IMR-90 (cell line): ENCODE results near the gene TBCD. TPM values are rescaled to one million over a fixed set of nuclear protein-coding genes. Genes with fewer than 3 reads are reported as not detected.

Experiments
- ATAC-seq: fragments of 200-7000 bp; cut with Tn5 transposase; 2 replicates; pipeline ENCODE4 v1.9.1; 2020; ENCODE audit warnings: low read depth, mild to moderate bottlenecking, moderate library complexity
- BruUV-seq: library from RNA; stranded (reverse); fragments of 400-500 nt; replicated peaks from 2 replicates; lab custom pipeline; 2021; lab: Mats Ljungman, UMichigan
- CTCF ChIA-PET: fragments of 300-600 bp; formaldehyde crosslinking; extraction: SDS; loops from one replicate; lab custom pipeline; 2021; ENCODE audit warnings: antibody characterized with exemption; lab: Yijun Ruan, JAX
- POLR2A ChIA-PET: fragments of 300-600 bp; sonication (Branson Sonifier 250); formaldehyde crosslinking; loops from one replicate; lab custom pipeline; 2022; ENCODE audit warnings: antibody characterized with exemption; ENCODE audit not compliant: unreplicated experiment; lab: Charles Lee
- DNase-seq: peaks from one replicate; pipeline ENCODE4 v3.0.0; 2013
- H2AFZ ChIP-seq: replicated peaks from 2 replicates; pipeline ENCODE3; 2013; ENCODE audit warnings: low read length, mild to moderate bottlenecking; ENCODE audit not compliant: poor library complexity
- H2AK5ac ChIP-seq: 2 replicates; pipeline ENCODE4 v1.6.1; 2013; ENCODE audit warnings: low read depth, low read length, inconsistent platforms
- H2AK9ac ChIP-seq: replicated peaks from 2 replicates; pipeline ENCODE3; 2013; ENCODE audit warnings: mild to moderate bottlenecking, low read depth, low read length, moderate library complexity; ENCODE audit not compliant: poor library complexity
- H2BK120ac ChIP-seq: 2 replicates; pipeline ENCODE4 v1.6.1; 2013; ENCODE audit warnings: low read depth, low read length, inconsistent platforms
- H2BK15ac ChIP-seq: 3 replicates; pipeline ENCODE4 v1.6.1; 2013; ENCODE audit warnings: low read depth, low read length, inconsistent platforms
- H2BK20ac ChIP-seq: 2 replicates; pipeline ENCODE4 v1.6.1; 2013; ENCODE audit warnings: low read depth, mild to moderate bottlenecking, inconsistent platforms, low read length, moderate library complexity
- H2BK5ac ChIP-seq: 2 replicates; pipeline ENCODE4 v1.6.1; 2013; ENCODE audit warnings: mild to moderate bottlenecking, low read depth, low read length, inconsistent platforms; ENCODE audit not compliant: poor library complexity, severe bottlenecking
- H3K14ac ChIP-seq: replicated peaks from 2 replicates; pipeline ENCODE4 v1.6.1; 2013; ENCODE audit warnings: low read depth, low read length, inconsistent platforms
- H3K18ac ChIP-seq: 2 replicates; pipeline ENCODE4 v1.6.1; 2013; ENCODE audit warnings: low read depth, low read length, control low read depth
- H3K23ac ChIP-seq: 2 replicates; pipeline ENCODE4 v1.6.1; 2013; ENCODE audit warnings: low read depth, low read length, inconsistent platforms
- H3K27ac ChIP-seq: 2 replicates; pipeline ENCODE4 v1.5.1; 2013; ENCODE audit warnings: mild to moderate bottlenecking, control low read depth, low read length; ENCODE audit not compliant: insufficient read depth
- H3K27me3 ChIP-seq: 2 replicates; pipeline ENCODE4 v1.6.1; 2013; ENCODE audit warnings: low read length; ENCODE audit not compliant: control insufficient read depth, insufficient read depth
- H3K36me3 ChIP-seq: 2 replicates; pipeline ENCODE4 v1.6.1; 2013; ENCODE audit warnings: low read length, mixed read lengths; ENCODE audit not compliant: control insufficient read depth, insufficient read depth
- H3K4ac ChIP-seq: 2 replicates; pipeline ENCODE4 v1.6.1; 2013; ENCODE audit warnings: low read depth, low read length, inconsistent platforms
- H3K4me1 ChIP-seq: 2 replicates; pipeline ENCODE4 v1.6.1; 2013; ENCODE audit warnings: low read length, mixed read lengths; ENCODE audit not compliant: control insufficient read depth, insufficient read depth
- H3K4me2 ChIP-seq: 2 replicates; pipeline ENCODE4 v1.6.1; 2013; ENCODE audit warnings: low read depth, mild to moderate bottlenecking, control low read depth, low read length, moderate library complexity
- H3K4me3 ChIP-seq: 2 replicates; pipeline ENCODE4 v1.5.1; 2013; ENCODE audit warnings: low read depth, mild to moderate bottlenecking, control low read depth, low read length, moderate library complexity; ENCODE audit not compliant: insufficient read depth
- H3K56ac ChIP-seq: 2 replicates; pipeline ENCODE4 v1.6.1; 2013; ENCODE audit warnings: low read length, inconsistent platforms; ENCODE audit not compliant: insufficient read depth; ENCODE audit errors: extremely low read depth
- H3K79me1 ChIP-seq, 2 experiments: 2 replicates each; pipeline ENCODE4 v1.6.1; 2013; ENCODE audit warnings: low read length in 2 of 2, inconsistent platforms in 1 of 2, low read depth in 1 of 2
- H3K9ac ChIP-seq: 2 replicates; pipeline ENCODE4 v1.6.1; 2013; ENCODE audit warnings: low read depth, low read length, control low read depth
- H3K9me1 ChIP-seq: 2 replicates; pipeline ENCODE4 v1.6.1; 2013; ENCODE audit warnings: low read length, inconsistent platforms; ENCODE audit not compliant: insufficient read depth
- H3K9me3 ChIP-seq: 2 replicates; pipeline ENCODE4 v1.6.1; 2013; ENCODE audit warnings: low read length; ENCODE audit not compliant: control insufficient read depth, insufficient read depth
- H4K20me1 ChIP-seq: 2 replicates; pipeline ENCODE4 v1.6.1; 2013; ENCODE audit warnings: low read length, inconsistent platforms; ENCODE audit not compliant: insufficient read depth
- H4K5ac ChIP-seq: 2 replicates; pipeline ENCODE4 v1.6.1; 2013; ENCODE audit warnings: mild to moderate bottlenecking, low read depth, low read length, control low read depth
- H4K8ac ChIP-seq, 2 experiments: 2 replicates each; pipeline ENCODE4 v1.6.1; 2013; ENCODE audit warnings: low read depth in 2 of 2, low read length in 2 of 2, control low read depth in 1 of 2, inconsistent platforms in 1 of 2
- H4K91ac ChIP-seq: 2 replicates; pipeline ENCODE4 v1.6.1; 2013; ENCODE audit warnings: low read depth, low read length, inconsistent platforms; ENCODE audit not compliant: insufficient read depth
- BHLHE40 ChIP-seq: fragments of 150-350 bp; IDR thresholded peaks from 2 replicates; pipeline ENCODE4 v1.6.1; 2016; ENCODE audit warnings: mild to moderate bottlenecking, low read depth, low read length
- CEBPB ChIP-seq: IDR thresholded peaks from 2 replicates; pipeline ENCODE4 v1.6.1; 2012; ENCODE audit warnings: low read depth, low read length, improper control_type of control experiment
- CHD1 ChIP-seq: IDR thresholded peaks from 2 replicates; pipeline ENCODE4 v1.6.1; 2012; ENCODE audit warnings: low read depth, low read length, improper control_type of control experiment
- CTCF ChIP-seq: conservative IDR thresholded peaks from 2 replicates; pipeline ENCODE4 v1.5.1; 2012; ENCODE audit warnings: mild to moderate bottlenecking, low read depth, low read length, improper control_type of control experiment
- ELK1 ChIP-seq: fragments of 150-350 bp; IDR thresholded peaks from 2 replicates; pipeline ENCODE4 v1.6.1; 2016; ENCODE audit warnings: low read depth, mild to moderate bottlenecking, low read length, moderate library complexity, borderline replicate concordance
- FOS ChIP-seq: fragments of 150-350 bp; IDR thresholded peaks from 2 replicates; pipeline ENCODE4 v1.6.1; 2016; ENCODE audit warnings: low read depth, low read length
- MAFK ChIP-seq: IDR thresholded peaks from 2 replicates; pipeline ENCODE4 v1.6.1; 2012; ENCODE audit warnings: low read depth, low read length, improper control_type of control experiment
- MAZ ChIP-seq: IDR thresholded peaks from 2 replicates; pipeline ENCODE4 v1.6.1; 2012; ENCODE audit warnings: low read depth, mild to moderate bottlenecking, low read length, improper control_type of control experiment, moderate library complexity, borderline replicate concordance
- MXI1 ChIP-seq: IDR thresholded peaks from 2 replicates; pipeline ENCODE4 v1.6.1; 2012; ENCODE audit warnings: low read depth, mild to moderate bottlenecking, low read length, moderate library complexity, borderline replicate concordance
- NFE2L2 ChIP-seq: fragments of 150-350 bp; IDR thresholded peaks from 2 replicates; pipeline ENCODE4 v1.6.1; 2016; ENCODE audit warnings: low read depth, mild to moderate bottlenecking, low read length
- POLR2A ChIP-seq: IDR thresholded peaks from 2 replicates; pipeline ENCODE4 v1.6.1; 2012; ENCODE audit warnings: mild to moderate bottlenecking, low read depth, low read length
- RCOR1 ChIP-seq: IDR thresholded peaks from 2 replicates; pipeline ENCODE4 v1.6.1; 2012; ENCODE audit warnings: mild to moderate bottlenecking, low read length, improper control_type of control experiment; ENCODE audit not compliant: insufficient replicate concordance
- RFX5 ChIP-seq: IDR thresholded peaks from 2 replicates; pipeline ENCODE4 v1.8.0; 2012; ENCODE audit warnings: low read depth, mild to moderate bottlenecking, low read length, moderate library complexity
- SMC3 ChIP-seq: fragments of 150-350 bp; IDR thresholded peaks from 2 replicates; pipeline ENCODE4 v1.6.1; 2016; ENCODE audit warnings: low read depth, mild to moderate bottlenecking, antibody characterized with exemption, low read length, moderate library complexity
- USF2 ChIP-seq: fragments of 150-350 bp; IDR thresholded peaks from 2 replicates; pipeline ENCODE4 v1.6.1; 2017; ENCODE audit warnings: mild to moderate bottlenecking, antibody characterized with exemption, low read length, low read depth
- WGBS, 2 experiments: methylation state at CpG; one replicate each; pipeline versions ENCODE4 v1.1.5 to v1.1.7; 2013; ENCODE audit warnings: missing lambda C conversion rate in 2 of 2; ENCODE audit not compliant: insufficient read length in 1 of 2; ENCODE audit errors: extremely low coverage in 2 of 2; 5-methylcytosine and 5-hydroxymethylcytosine counted together
- dilution Hi-C: fragments of 300-500 bp; cut with HindIII; formaldehyde crosslinking; loops from one replicate; pipeline ENCODE4 v1.14.3; 2018; ENCODE audit warnings: low sequenced_read_pairs; ENCODE audit not compliant: unreplicated experiment
- in situ Hi-C: fragments of 300-500 bp; cut with MboI; formaldehyde crosslinking; loops from 3 replicates; pipeline ENCODE4 v1.14.3; 2019; ENCODE audit warnings: low sequenced_read_pairs, inconsistent platforms, mixed read lengths
- intact Hi-C: fragments of 100-400 bp; cut with micrococcal nuclease; formaldehyde crosslinking; loops from 2 replicates; pipeline ENCODE4 v1.10.0; 2022
- polyA plus RNA-seq, 3 experiments: library from polyadenylated mRNA; depleted of rRNA; stranded (reverse); fragments of >200 nt; gene quantifications; 2 replicates each; pipeline ENCODE4 v1.2.3, GENCODE V29; 2012; ENCODE audit warnings: low replicate concordance in 1 of 3
- total RNA-seq: library from RNA; depleted of rRNA; stranded (reverse); fragments of >200 nt; gene quantifications from 2 replicates; pipeline ENCODE4 v1.2.3, GENCODE V29; 2012

TBCD gene
- total and polyA plus RNA-seq, 2 of the 4 experiments (the other 2 are of a cell fraction) = 21.9 to 54.5 TPM

- no peak overlapping the region for H3K27ac ChIP-seq
- 97% methylated on average over 49 of the region's 63 CpGs; no CpG with 5 or more reads in 1 of the 2 experiments for whole genome bisulfite sequencing, 2 experiments
- no peak overlapping the region for H3K14ac ChIP-seq
- H2BK15ac ChIP-seq = no peak overlapping the region
- in situ Hi-C loops (no loop called here), intact Hi-C loops (no loop called here), dilution Hi-C loops (no loop called here)
- H2AFZ ChIP-seq = no peak overlapping the region
- no peak overlapping the region for H2AK9ac ChIP-seq
- H3K4me1 ChIP-seq = peaks cover 3% of the 10 kb centered on the region; the same call in 1 of the 2 replicates
- H3K4ac ChIP-seq = no peak overlapping the region
- no peaks in the 10 kb centered on the region for H3K27me3 ChIP-seq
- no peaks in the 10 kb centered on the region for H3K9me1 ChIP-seq
- BruUV-seq = no TSS peak
- CTCF ChIA-PET = no interaction called here
- H3K56ac ChIP-seq = no peak overlapping the region
- H3K23ac ChIP-seq = no peak overlapping the region
- DNase-seq = no peak
- peaks cover 8 to 51% of the 10 kb centered on the region in 2 experiments; a peak in 3 of 4 replicates for H3K79me1 ChIP-seq
- H3K9me3 ChIP-seq = no peaks in the 10 kb centered on the region
- H3K36me3 ChIP-seq = peaks cover 12% of the 10 kb centered on the region
- no peak overlapping the region for H3K4me2 ChIP-seq
- H3K4me3 ChIP-seq = no peak overlapping the region
- no peak overlapping the region for H2BK5ac ChIP-seq
- peak overlapping the region; percentile 48 for H2AK5ac ChIP-seq
- H2BK120ac ChIP-seq = no peak overlapping the region
- no peak overlapping the region for H3K18ac ChIP-seq
- no peak for TF ChIP-seq CEBPB
- no peak for TF ChIP-seq RCOR1
- TF ChIP-seq MAZ = no peak
- TF ChIP-seq USF2 = no peak
- no peak for TF ChIP-seq BHLHE40
- TF ChIP-seq NFE2L2 = no peak
- TF ChIP-seq SMC3 = no peak
- TF ChIP-seq CTCF = no peak
- no peak for TF ChIP-seq MXI1
- no peak for TF ChIP-seq CHD1
- no peak for TF ChIP-seq POLR2A
- no peak for TF ChIP-seq MAFK
- no peak for TF ChIP-seq RFX5
- no peak for TF ChIP-seq FOS
- TF ChIP-seq ELK1 = no peak
- H4K20me1 ChIP-seq = peaks cover 20% of the 10 kb centered on the region
- H3K9ac ChIP-seq = no peak overlapping the region
- H2BK20ac ChIP-seq = no peak overlapping the region
- no peak overlapping the region for H4K91ac ChIP-seq
- POLR2A ChIA-PET = no interaction called here
- no peak for ATAC-seq
- H4K5ac ChIP-seq = no peak overlapping the region
- H4K8ac ChIP-seq = no peak overlapping the region
These were observed 49.6 kb downstream of the TBCD start for GRCh38 chr17:82801377-82801970.
